Mesendoderm (in vitro differentiated cells): ENCODE results near the gene LRIF1.

Source experiments
- DNase-seq: peaks from one replicate; pipeline ENCODE4 v3.0.0; 2013
- H2AK5ac ChIP-seq: 2 replicates; pipeline ENCODE4 v1.6.1; 2013; ENCODE audit warnings: low read length, inconsistent platforms
- H2BK120ac ChIP-seq: 2 replicates; pipeline ENCODE4 v1.6.1; 2013; ENCODE audit warnings: low read depth, mild to moderate bottlenecking, low read length, moderate library complexity, mixed read lengths
- H2BK15ac ChIP-seq: replicated peaks from 2 replicates; pipeline ENCODE4 v1.6.1; 2013; ENCODE audit warnings: low read depth, mild to moderate bottlenecking, moderate library complexity
- H2BK5ac ChIP-seq: 2 replicates; pipeline ENCODE4 v1.6.1; 2013; ENCODE audit warnings: low read length, inconsistent platforms
- H3K18ac ChIP-seq: 2 replicates; pipeline ENCODE4 v1.6.1; 2013; ENCODE audit warnings: mild to moderate bottlenecking, low read length, mixed read lengths
- H3K23ac ChIP-seq: one replicate; pipeline ENCODE4 v1.6.1; 2013; ENCODE audit warnings: low read length
- H3K27ac ChIP-seq: 2 replicates; pipeline ENCODE4 v1.5.1; 2013; ENCODE audit warnings: low read depth, mild to moderate bottlenecking, inconsistent platforms, low read length, moderate library complexity
- H3K27me3 ChIP-seq: 2 replicates; pipeline ENCODE4 v1.6.1; 2013; ENCODE audit warnings: low read length, control low read depth, mild to moderate bottlenecking, inconsistent platforms; ENCODE audit not compliant: insufficient read depth, poor library complexity
- H3K36me3 ChIP-seq: 2 replicates; pipeline ENCODE4 v1.6.1; 2013; ENCODE audit warnings: low read length, inconsistent platforms; ENCODE audit not compliant: control insufficient read depth, insufficient read depth
- H3K4ac ChIP-seq: one replicate; pipeline ENCODE4 v1.6.1; 2013; ENCODE audit warnings: low read depth, mild to moderate bottlenecking, low read length, moderate library complexity
- H3K4me1 ChIP-seq: 2 replicates; pipeline ENCODE4 v1.6.1; 2013; ENCODE audit warnings: low read depth, low read length, inconsistent platforms; ENCODE audit not compliant: control insufficient read depth
- H3K4me2 ChIP-seq: 2 replicates; pipeline ENCODE4 v1.6.1; 2013; ENCODE audit warnings: low read length
- H3K4me3 ChIP-seq: 2 replicates; pipeline ENCODE4 v1.5.1; 2013; ENCODE audit warnings: mild to moderate bottlenecking, low read length
- H3K56ac ChIP-seq: one replicate; pipeline ENCODE4 v1.6.1; 2013; ENCODE audit warnings: low read length
- H3K79me1 ChIP-seq: 2 replicates; pipeline ENCODE4 v1.6.1; 2013; ENCODE audit warnings: low read length, inconsistent platforms
- H3K79me2 ChIP-seq: 2 replicates; pipeline ENCODE4 v1.6.1; 2013; ENCODE audit warnings: mild to moderate bottlenecking, low read length; ENCODE audit not compliant: control insufficient read depth, insufficient read depth
- H3K9ac ChIP-seq: 2 replicates; pipeline ENCODE4 v1.6.1; 2013; ENCODE audit warnings: low read length, inconsistent platforms
- H4K5ac ChIP-seq: one replicate; pipeline ENCODE4 v1.6.1; 2013; ENCODE audit warnings: low read length
- H4K8ac ChIP-seq: one replicate; pipeline ENCODE4 v1.6.1; 2013; ENCODE audit warnings: low read depth, mild to moderate bottlenecking, control low read depth, low read length, moderate library complexity
- WGBS: extraction: QIAGEN DNeasy Blood & Tissue Kit; methylation state at CpG from one replicate; pipeline ENCODE4 v1.1.7; 2013; ENCODE audit warnings: low lambda C conversion rate, missing lambda C conversion rate; ENCODE audit not compliant: insufficient coverage; ENCODE audit errors: extremely low coverage; 5-methylcytosine and 5-hydroxymethylcytosine counted together

The LRIF1 gene

DNA sequence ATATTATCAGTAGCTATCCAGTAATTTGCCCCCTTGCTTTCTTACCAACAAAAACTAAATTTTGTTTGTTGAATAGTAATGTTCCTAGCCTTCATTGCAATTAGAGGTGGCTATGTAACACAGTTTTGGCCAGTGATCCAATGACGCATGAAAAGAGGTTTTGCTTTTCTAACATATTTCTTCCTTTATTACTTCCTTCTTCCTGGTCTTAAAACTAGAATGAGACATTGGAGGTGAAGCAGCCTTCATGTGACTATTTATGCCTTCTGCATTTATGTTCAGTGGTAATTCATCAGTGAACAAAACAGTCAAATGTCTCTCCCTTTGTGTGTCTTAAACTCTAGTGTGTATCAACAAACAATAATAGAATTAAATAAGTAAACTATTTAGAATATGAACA lies 35.5 kb downstream of the LRIF1 start:
- Histone ChIP-seq H3K27me3 (no peaks in the 10 kb centered on the region), H3K79me1 (no peaks in the 10 kb centered on the region), H2BK5ac (no peak overlapping the region), H3K9ac (no peak overlapping the region), H3K56ac (no peak overlapping the region), H3K18ac (no peak overlapping the region), H3K4me1 (no peaks in the 10 kb centered on the region), H2BK120ac (no peak overlapping the region), H4K8ac (no peak overlapping the region), H2AK5ac (no peak overlapping the region), H4K5ac (no peak overlapping the region), H3K4me2 (no peak overlapping the region), H3K79me2 (no peaks in the 10 kb centered on the region), H3K36me3 (no peaks in the 10 kb centered on the region), H3K23ac (no peak overlapping the region), H3K4me3 (no peak overlapping the region), H3K4ac (no peak overlapping the region), H2BK15ac (no peak overlapping the region), H3K27ac (no peak overlapping the region)
- no peak for DNase-seq
- no CpG with 5 or more reads among the region's 1 CpG for WGBS

DNA sequence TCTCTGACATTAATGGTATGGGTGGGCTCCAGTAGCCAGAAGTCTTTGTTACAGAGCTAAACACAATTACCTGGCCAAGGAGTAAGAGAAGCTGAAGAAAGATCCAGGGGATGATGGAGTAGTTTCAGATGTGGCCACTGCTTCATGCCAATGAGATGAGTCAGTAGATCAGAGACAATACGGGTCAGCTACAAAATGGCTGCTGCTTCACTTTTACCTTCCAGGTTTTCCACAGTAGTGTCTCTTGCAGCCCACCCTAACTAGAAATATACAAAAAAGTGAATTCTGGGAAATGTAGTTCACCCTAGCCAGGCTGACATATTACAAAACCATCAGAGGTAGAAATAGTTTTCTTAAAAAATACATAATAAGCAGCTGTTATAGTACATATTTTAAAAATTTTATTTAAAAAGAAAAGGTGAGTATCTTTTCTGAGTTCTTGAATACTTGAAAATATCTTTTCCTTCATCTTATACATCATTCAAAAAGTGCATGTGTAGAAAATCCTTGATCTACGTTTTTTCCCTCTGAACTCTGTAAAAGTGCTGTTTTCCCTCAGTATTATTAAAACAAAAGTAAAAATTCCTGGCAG lies 36.1 kb downstream of the LRIF1 start:
- WGBS: no CpG with 5 or more reads among the region's 2 CpGs
- Histone ChIP-seq H3K36me3 (no peaks in the 10 kb centered on the region), H2BK5ac (no peak overlapping the region), H3K18ac (no peak overlapping the region), H3K79me1 (no peaks in the 10 kb centered on the region), H3K9ac (no peak overlapping the region), H3K4me2 (no peak overlapping the region), H3K56ac (no peak overlapping the region), H2BK120ac (no peak overlapping the region), H3K4me1 (no peaks in the 10 kb centered on the region), H4K8ac (no peak overlapping the region), H3K23ac (no peak overlapping the region), H3K79me2 (no peaks in the 10 kb centered on the region), H3K4me3 (no peak overlapping the region), H2AK5ac (no peak overlapping the region), H3K27me3 (no peaks in the 10 kb centered on the region), H3K27ac (no peak overlapping the region), H2BK15ac (no peak overlapping the region), H3K4ac (no peak overlapping the region), H4K5ac (no peak overlapping the region)
- peak; percentile 88 for DNase-seq

DNA sequence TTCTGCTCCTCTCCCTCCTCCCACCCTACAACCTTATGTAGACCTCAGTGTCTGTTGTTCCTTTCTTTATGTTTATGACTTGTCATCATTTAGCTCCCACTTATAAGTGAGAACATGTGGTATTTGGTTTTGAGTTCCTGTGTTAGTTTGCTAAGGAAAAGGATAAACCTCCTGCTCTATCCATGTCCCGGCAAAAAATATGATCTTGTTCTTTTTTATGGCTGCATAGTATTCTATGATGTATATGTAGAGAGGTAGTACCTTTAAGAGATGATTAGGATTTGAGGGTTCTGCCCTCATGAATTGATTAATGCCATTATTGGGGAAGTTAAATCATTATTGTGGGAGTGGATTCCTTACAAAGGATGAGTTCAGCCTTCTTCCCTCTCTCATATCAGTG lies 41.8 kb downstream of the LRIF1 start:
- Histone ChIP-seq H3K4me1 (no peaks in the 10 kb centered on the region), H3K36me3 (no peaks in the 10 kb centered on the region), H2BK120ac (no peak overlapping the region), H2BK5ac (no peak overlapping the region), H3K79me2 (no peaks in the 10 kb centered on the region), H3K27ac (no peak overlapping the region), H3K23ac (no peak overlapping the region), H3K56ac (no peak overlapping the region), H3K18ac (no peak overlapping the region), H3K9ac (no peak overlapping the region), H3K4me2 (no peak overlapping the region), H4K5ac (no peak overlapping the region), H2BK15ac (no peak overlapping the region), H3K4ac (no peak overlapping the region), H3K4me3 (no peak overlapping the region), H4K8ac (no peak overlapping the region), H3K79me1 (no peaks in the 10 kb centered on the region), H2AK5ac (no peak overlapping the region), H3K27me3 (no peaks in the 10 kb centered on the region)
- no peak for DNase-seq
- WGBS: no CpG with 5 or more reads among the region's 1 CpG

DNA sequence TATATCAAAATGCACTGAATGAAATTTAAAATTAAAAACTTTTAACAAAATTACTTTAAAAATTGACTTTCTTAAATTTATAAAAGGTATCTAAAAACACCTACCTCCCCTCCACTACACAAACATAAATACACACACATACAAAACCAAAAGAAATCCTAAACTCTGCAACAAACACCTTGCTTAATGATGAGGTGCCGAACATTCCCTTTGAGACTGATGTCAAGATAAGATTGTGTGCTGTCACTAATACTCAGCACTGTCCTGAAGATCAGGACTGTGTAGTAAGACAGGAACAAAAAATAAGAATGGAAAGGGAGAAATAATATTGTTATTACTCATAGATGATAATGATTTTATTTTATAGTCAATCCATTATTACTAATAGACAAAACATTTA lies 45.7 kb downstream of the LRIF1 start:
- H3K79me1 ChIP-seq: no peaks in the 10 kb centered on the region
- H3K4me3 ChIP-seq: no peak overlapping the region
- DNase-seq: no peak
- H4K5ac ChIP-seq: no peak overlapping the region
- H3K27me3 ChIP-seq: no peaks in the 10 kb centered on the region
- no peak overlapping the region for H2BK5ac ChIP-seq
- H2AK5ac ChIP-seq: no peak overlapping the region
- H4K8ac ChIP-seq: no peak overlapping the region
- no peak overlapping the region for H3K4me2 ChIP-seq
- H3K56ac ChIP-seq: no peak overlapping the region
- no peaks in the 10 kb centered on the region for H3K79me2 ChIP-seq
- no peak overlapping the region for H3K4ac ChIP-seq
- H3K36me3 ChIP-seq: no peaks in the 10 kb centered on the region
- WGBS: no CpG with 5 or more reads among the region's 1 CpG
- no peak overlapping the region for H2BK120ac ChIP-seq
- no peak overlapping the region for H3K18ac ChIP-seq
- H2BK15ac ChIP-seq: no peak overlapping the region
- H3K23ac ChIP-seq: no peak overlapping the region
- no peak overlapping the region for H3K9ac ChIP-seq
- no peaks in the 10 kb centered on the region for H3K4me1 ChIP-seq
- H3K27ac ChIP-seq: no peak overlapping the region

DNA sequence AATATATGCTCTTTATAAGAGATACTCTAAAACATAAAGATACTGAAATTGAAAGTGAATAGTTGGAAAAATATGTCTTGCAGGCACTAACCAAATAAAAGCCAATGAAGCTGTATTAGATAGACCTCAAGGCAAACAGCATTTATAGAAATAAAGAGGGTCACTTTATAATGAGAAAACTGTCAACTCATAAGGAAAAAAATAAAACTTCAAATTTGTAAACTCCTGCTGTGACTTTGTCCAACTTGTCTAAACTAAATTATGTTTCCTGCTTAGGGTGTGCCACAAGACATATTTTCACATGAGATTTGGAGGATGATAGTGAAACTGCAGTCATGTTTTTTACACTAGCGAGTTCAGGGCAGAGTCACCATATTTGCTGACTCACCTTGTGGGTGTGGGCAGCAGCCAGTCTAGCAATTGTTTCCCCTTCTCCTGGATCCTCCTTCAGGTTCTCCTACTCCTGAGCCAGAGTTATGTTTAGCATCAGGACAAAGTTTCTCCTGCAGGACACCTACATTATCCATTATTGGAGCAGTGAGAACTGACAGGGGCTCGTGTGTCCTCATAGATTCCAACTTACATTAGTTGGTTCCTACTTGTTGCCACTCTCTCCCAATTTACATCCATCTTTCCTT lies 46.9 kb downstream of the LRIF1 start:
- no peak overlapping the region for H2BK5ac ChIP-seq
- H4K8ac ChIP-seq: peak overlapping the region; percentile 76
- H3K4me1 ChIP-seq: no peaks in the 10 kb centered on the region
- no peak overlapping the region for H3K4ac ChIP-seq
- H3K79me2 ChIP-seq: no peaks in the 10 kb centered on the region
- no peak overlapping the region for H2BK120ac ChIP-seq
- peak overlapping the region; percentile 41 for H3K18ac ChIP-seq
- no peak overlapping the region for H2AK5ac ChIP-seq
- peak; percentile 30 for DNase-seq
- H3K27me3 ChIP-seq: no peaks in the 10 kb centered on the region
- no peak overlapping the region for H2BK15ac ChIP-seq
- WGBS: no CpG with 5 or more reads among the region's 2 CpGs
- no peaks in the 10 kb centered on the region for H3K79me1 ChIP-seq
- no peak overlapping the region for H3K56ac ChIP-seq
- H4K5ac ChIP-seq: no peak overlapping the region
- no peaks in the 10 kb centered on the region for H3K36me3 ChIP-seq
- H3K27ac ChIP-seq: no peak overlapping the region
- no peak overlapping the region for H3K4me2 ChIP-seq
- no peak overlapping the region for H3K23ac ChIP-seq
- no peak overlapping the region for H3K9ac ChIP-seq
- no peak overlapping the region for H3K4me3 ChIP-seq

DNA sequence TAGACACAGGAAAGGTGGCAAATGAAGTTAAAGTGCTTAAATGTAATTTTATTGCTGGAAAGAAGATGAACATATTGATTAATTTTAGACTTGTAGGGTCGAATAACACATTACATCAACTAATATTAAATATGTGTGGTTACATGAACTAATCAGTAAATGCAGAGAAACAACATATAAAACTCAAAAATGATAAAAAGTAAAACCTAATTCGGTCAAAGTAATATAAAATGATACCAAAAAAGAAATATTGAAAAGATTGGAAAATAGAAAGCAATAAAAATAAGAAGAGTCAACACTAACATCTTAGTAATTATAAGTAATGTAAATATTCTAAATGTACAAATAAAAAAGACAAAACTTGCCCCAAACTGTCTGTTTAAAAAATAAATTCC lies 47.5 kb downstream of the LRIF1 start:
- H3K4me2 ChIP-seq: no peak overlapping the region
- no peaks in the 10 kb centered on the region for H3K36me3 ChIP-seq
- H4K5ac ChIP-seq: no peak overlapping the region
- H3K4me3 ChIP-seq: no peak overlapping the region
- H3K79me1 ChIP-seq: no peaks in the 10 kb centered on the region
- H3K4ac ChIP-seq: no peak overlapping the region
- H2AK5ac ChIP-seq: no peak overlapping the region
- no peak overlapping the region for H4K8ac ChIP-seq
- no peak overlapping the region for H3K27ac ChIP-seq
- H3K79me2 ChIP-seq: no peaks in the 10 kb centered on the region
- DNase-seq: no peak
- H2BK120ac ChIP-seq: no peak overlapping the region
- no peaks in the 10 kb centered on the region for H3K27me3 ChIP-seq
- no peak overlapping the region for H2BK15ac ChIP-seq
- no CpG with 5 or more reads among the region's 2 CpGs for WGBS
- no peak overlapping the region for H3K23ac ChIP-seq
- no peak overlapping the region for H3K18ac ChIP-seq
- no peaks in the 10 kb centered on the region for H3K4me1 ChIP-seq
- no peak overlapping the region for H3K56ac ChIP-seq
- no peak overlapping the region for H2BK5ac ChIP-seq
- no peak overlapping the region for H3K9ac ChIP-seq
